ENCODE results near the gene DUSP10.

- no peak for TF ChIP-seq POLR2AphosphoS5 (IDR thresholded peaks at IDR 0.05)
- no peak for TF ChIP-seq EP300 (IDR thresholded peaks at IDR 0.05; ENCODE audit: low read depth)
- no peak for TF ChIP-seq CTCF (IDR thresholded peaks at IDR 0.05)
These were observed 27.4 kb downstream of the DUSP10 start for GRCh38 chr1:221714227-221715152.
